Measurements from ENCODE around the gene ZGPAT. TPM values are rescaled to one million over a fixed set of nuclear protein-coding genes. Genes with fewer than 3 reads are reported as not detected.

Gene ZGPAT
- total RNA-seq, 1 donor from 2014 or later = 19.2 TPM

DNA sequence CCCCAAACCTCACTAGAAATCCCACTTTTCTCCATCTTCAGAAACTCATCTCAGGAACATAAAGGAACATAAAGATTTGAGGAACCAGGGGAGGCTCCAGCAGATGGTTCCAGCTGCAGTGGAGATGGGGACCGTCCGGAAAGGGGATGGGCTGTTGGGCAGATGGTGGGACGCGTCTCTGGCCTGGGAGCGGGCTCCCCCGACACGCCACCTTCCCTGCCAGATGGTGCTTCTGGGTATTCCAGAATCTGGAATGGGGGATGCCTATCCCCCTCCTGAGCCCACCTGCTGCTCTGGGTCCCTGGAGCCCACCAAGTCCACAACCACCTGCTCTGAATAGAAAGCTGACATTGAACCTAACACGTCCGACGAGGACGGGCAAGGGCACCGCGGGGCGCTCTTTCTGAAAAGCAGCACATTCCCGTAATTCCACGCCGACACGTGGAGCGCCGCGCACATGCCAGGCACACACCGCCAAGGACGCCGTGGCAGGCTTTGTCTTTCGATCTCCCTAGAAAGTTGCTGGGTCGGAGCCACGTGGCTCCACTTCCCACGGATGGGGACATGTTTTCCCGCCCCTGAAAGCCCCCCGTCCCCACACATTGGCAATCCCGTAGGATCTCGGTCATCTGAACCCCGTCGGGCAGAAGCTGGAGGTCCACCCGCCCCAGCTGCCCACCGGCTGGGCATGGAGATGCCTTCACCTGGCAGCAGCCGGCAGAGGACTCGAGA lies 59.0 kb downstream of the ZGPAT start:
- no peak overlapping the region for H3K27ac Mint-ChIP-seq (ENCODE audit: unreplicated experiment)
- TF ChIP-seq, protein P1, sequence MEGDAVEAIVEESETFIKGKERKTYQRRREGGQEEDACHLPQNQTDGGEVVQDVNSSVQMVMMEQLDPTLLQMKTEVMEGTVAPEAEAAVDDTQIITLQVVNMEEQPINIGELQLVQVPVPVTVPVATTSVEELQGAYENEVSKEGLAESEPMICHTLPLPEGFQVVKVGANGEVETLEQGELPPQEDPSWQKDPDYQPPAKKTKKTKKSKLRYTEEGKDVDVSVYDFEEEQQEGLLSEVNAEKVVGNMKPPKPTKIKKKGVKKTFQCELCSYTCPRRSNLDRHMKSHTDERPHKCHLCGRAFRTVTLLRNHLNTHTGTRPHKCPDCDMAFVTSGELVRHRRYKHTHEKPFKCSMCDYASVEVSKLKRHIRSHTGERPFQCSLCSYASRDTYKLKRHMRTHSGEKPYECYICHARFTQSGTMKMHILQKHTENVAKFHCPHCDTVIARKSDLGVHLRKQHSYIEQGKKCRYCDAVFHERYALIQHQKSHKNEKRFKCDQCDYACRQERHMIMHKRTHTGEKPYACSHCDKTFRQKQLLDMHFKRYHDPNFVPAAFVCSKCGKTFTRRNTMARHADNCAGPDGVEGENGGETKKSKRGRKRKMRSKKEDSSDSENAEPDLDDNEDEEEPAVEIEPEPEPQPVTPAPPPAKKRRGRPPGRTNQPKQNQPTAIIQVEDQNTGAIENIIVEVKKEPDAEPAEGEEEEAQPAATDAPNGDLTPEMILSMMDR (IDR thresholded peaks at IDR 0.05) = no peak
- no peak for DNase-seq (ENCODE audit: low spot score)
- no peaks in the 10 kb centered on the region for H3K9me3 Mint-ChIP-seq (ENCODE audit: low read depth)
- no peaks in the 10 kb centered on the region for H3K4me1 Mint-ChIP-seq (ENCODE audit: low read depth)
- H3K36me3 Mint-ChIP-seq (ENCODE audit: low read depth) = peaks cover 10% of the 10 kb centered on the region
- no peak overlapping the region for H3K4me3 Mint-ChIP-seq (ENCODE audit: unreplicated experiment)
- H3K27me3 Mint-ChIP-seq (ENCODE audit: low read depth) = no peaks in the 10 kb centered on the region

DNA sequence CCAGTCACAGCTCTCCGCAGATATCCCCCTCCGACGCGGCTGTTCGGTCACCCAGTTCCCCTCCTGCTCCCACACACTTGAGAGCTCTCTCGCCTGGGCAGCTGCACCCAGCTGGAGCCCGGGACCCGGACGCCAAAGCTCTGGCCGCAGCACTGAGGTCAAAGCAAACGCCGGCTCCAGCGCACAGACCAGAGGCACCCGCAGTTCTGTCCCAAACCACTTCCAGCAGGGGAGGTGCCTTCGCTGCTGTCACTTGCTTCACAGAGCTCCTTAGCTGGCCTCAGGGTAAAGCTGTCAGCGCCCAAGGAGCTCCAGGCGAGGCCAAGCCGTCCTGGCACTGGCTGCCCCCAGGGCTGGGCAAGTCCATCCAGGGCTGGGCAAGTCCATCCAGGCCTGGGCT lies 59.6 kb downstream of the ZGPAT start:
- Mint-ChIP-seq H3K9me3 (ENCODE audit: low read depth) (no peaks in the 10 kb centered on the region), H3K36me3 (ENCODE audit: low read depth) (peaks cover 10% of the 10 kb centered on the region), H3K27ac (ENCODE audit: unreplicated experiment) (no peak overlapping the region), H3K27me3 (ENCODE audit: low read depth) (no peaks in the 10 kb centered on the region), H3K4me1 (ENCODE audit: low read depth) (no peaks in the 10 kb centered on the region), H3K4me3 (ENCODE audit: unreplicated experiment) (no peak overlapping the region)
- DNase-seq (ENCODE audit: low spot score) = no peak
- TF ChIP-seq, protein P1 (IDR thresholded peaks at IDR 0.05) = no peak

DNA sequence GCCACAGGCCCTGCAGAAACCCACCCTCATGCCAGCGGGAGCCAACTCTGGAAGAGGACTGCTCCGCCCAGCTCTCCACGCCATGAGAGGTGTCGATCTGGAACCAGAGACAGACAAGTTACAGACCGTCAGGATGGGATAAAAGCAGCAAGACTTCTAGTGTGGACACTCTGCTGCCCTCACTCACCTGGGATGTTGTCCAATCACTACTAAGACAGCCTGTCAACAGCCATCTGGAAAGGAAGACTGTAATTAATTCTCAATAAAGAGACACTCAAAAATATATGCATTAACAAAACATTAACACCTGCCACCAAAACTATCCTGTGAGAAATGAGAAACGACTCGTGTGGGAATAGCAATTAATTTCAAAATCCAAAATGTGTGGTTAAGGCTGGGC lies 60.0 kb downstream of the ZGPAT start:
- no peak overlapping the region for H3K27ac Mint-ChIP-seq (ENCODE audit: unreplicated experiment)
- peaks cover 10% of the 10 kb centered on the region for H3K36me3 Mint-ChIP-seq (ENCODE audit: low read depth)
- no peaks in the 10 kb centered on the region for H3K9me3 Mint-ChIP-seq (ENCODE audit: low read depth)
- H3K27me3 Mint-ChIP-seq (ENCODE audit: low read depth) = no peaks in the 10 kb centered on the region
- H3K4me3 Mint-ChIP-seq (ENCODE audit: unreplicated experiment) = no peak overlapping the region
- DNase-seq (ENCODE audit: low spot score) = no peak
- TF ChIP-seq, protein P1 (IDR thresholded peaks at IDR 0.05) = no peak
- H3K4me1 Mint-ChIP-seq (ENCODE audit: low read depth) = no peaks in the 10 kb centered on the region

DNA sequence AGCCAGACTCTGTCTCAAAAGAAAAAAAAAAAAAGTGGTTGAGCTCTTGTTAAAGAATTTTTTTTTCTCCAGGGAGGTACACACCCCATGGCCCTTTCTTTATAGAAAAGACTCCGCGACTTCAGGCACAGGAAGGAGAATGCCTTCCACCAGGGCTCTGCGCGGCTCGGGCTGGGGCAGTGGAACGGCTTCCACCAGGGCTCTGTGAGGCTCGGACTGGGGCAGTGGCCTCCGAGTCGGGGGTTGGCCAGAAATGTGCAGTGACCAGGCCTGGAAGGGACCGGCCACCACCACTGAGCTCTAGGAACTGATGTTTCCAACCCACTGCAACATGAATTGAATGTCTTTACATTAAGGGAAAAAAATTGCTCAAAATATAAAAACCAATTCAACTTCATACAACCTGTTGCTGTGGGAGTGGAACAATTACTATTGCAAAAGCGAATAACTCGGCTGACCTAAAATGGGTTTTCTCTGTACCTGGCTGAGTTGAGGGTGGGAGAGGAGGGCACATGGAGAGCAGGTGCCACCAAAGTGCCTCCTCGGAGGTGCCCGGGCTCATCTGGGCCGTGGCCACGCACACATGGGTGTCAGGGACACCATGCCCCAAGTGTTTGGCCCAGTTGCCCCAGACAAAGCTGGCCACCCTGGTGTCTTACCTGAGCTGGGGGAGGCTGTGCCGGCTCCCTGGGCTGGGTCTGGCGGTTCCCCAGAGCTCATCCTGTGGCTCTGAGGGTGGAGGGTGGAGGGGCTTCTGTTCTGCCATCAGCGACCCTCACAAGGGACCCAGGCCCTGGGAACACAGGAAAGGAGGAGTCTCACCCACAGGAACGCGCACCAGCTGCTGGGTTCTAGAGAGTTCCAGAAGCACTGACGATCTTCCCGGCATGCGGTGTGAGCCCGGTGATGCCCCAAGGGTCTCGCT lies 61.0 kb downstream of the ZGPAT start:
- no peaks in the 10 kb centered on the region for H3K9me3 Mint-ChIP-seq (ENCODE audit: low read depth)
- TF ChIP-seq, protein P1 (IDR thresholded peaks at IDR 0.05) = no peak
- no peak overlapping the region for H3K4me3 Mint-ChIP-seq (ENCODE audit: unreplicated experiment)
- peaks cover 8% of the 10 kb centered on the region for H3K36me3 Mint-ChIP-seq (ENCODE audit: low read depth)
- peaks cover 3% of the 10 kb centered on the region for H3K4me1 Mint-ChIP-seq (ENCODE audit: low read depth)
- no peak overlapping the region for H3K27ac Mint-ChIP-seq (ENCODE audit: unreplicated experiment)
- no peak for DNase-seq (ENCODE audit: low spot score)
- no peaks in the 10 kb centered on the region for H3K27me3 Mint-ChIP-seq (ENCODE audit: low read depth)

DNA sequence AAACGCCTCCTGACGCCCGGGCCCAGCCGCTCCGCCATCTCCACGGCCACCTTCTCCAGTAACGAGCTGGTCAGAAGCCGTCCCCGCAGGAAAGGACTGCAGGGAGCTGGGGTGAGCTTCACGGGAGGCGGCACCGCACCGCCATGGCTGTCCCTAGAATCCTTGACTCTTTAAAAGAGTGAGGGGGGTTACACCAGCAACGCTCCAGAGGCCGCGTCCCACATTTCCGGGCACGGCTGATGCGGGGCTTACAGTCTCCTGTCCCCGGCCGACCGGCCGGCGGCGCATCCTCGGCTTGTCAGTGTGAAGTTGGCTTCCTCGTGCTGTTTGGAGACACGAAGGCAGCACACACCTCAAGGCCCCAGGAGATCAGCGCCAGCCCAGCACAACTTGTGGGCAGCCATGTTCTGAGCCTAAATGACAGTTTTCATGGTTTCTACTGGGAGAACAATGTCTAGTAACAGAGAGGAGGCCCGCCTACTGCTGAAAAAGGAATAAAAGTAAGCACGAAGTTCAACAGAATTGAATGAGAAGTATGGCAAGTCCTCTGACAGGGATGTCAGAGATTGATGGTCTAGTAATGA lies 62.1 kb downstream of the ZGPAT start:
- H3K4me1 Mint-ChIP-seq (ENCODE audit: low read depth) = peaks cover 10% of the 10 kb centered on the region
- H3K9me3 Mint-ChIP-seq (ENCODE audit: low read depth) = no peaks in the 10 kb centered on the region
- H3K27me3 Mint-ChIP-seq (ENCODE audit: low read depth) = no peaks in the 10 kb centered on the region
- TF ChIP-seq, protein P1 (IDR thresholded peaks at IDR 0.05) = no peak
- no peak overlapping the region for H3K27ac Mint-ChIP-seq (ENCODE audit: unreplicated experiment)
- H3K36me3 Mint-ChIP-seq (ENCODE audit: low read depth) = peaks cover 6% of the 10 kb centered on the region
- no peak overlapping the region for H3K4me3 Mint-ChIP-seq (ENCODE audit: unreplicated experiment)
- no peak for DNase-seq (ENCODE audit: low spot score)

Measured in chondrocyte (in vitro differentiated cells).